HCT116 (cell line): ENCODE measurements around the gene COL5A1. TPM values are rescaled to one million over a fixed set of nuclear protein-coding genes. Genes with fewer than 3 reads are reported as not detected.

Experiments used
- ATAC-seq: fragments of 200-7000 bp; cut with Tn5 transposase; 2 replicates; pipeline ENCODE4 v1.9.1; 2020; ENCODE audit warnings: mild to moderate bottlenecking, moderate library complexity
- BruUV-seq: library from RNA; stranded (reverse); fragments of 400-500 nt; replicated peaks from 2 replicates; lab custom pipeline; 2021; lab: Mats Ljungman, UMichigan
- CTCF ChIA-PET: fragments of 300-600 bp; sonication (Branson Sonifier 250); formaldehyde crosslinking; loops from one replicate; lab custom pipeline; 2021; ENCODE audit warnings: antibody characterized with exemption; lab: Charles Lee
- POLR2A ChIA-PET: fragments of 300-600, 350-600 bp; sonication (Branson Sonifier 250); formaldehyde crosslinking; loops from one replicate; lab custom pipeline; 2021; ENCODE audit warnings: antibody characterized with exemption; lab: Charles Lee
- RAD21 ChIA-PET, 2 experiments: fragments of 300-600 bp; sonication (Branson Sonifier 250); formaldehyde crosslinking; loops; one replicate each; lab custom pipeline; 2023; ENCODE audit warnings: low total read pairs in 2 of 2; ENCODE audit not compliant: uncharacterized antibody in 2 of 2, unreplicated experiment in 2 of 2, low non-redundant PET in 1 of 2; lab: Charles Lee
- DNase-seq: peaks from one replicate; pipeline ENCODE4 v3.0.0-alpha.2; 2010; ENCODE audit warnings: low read depth, low spot score
- H2AFZ ChIP-seq: fragments of 200-600 bp; shearing (Covaris generic), sonication (generic); 2 replicates; pipeline ENCODE4 v1.6.1; 2017; ENCODE audit warnings: low read depth, mixed run types, mixed read lengths, antibody characterized with exemption, low read length; ENCODE audit not compliant: poor library complexity, severe bottlenecking
- H3K27ac ChIP-seq: 2 replicates; pipeline ENCODE4 v1.5.1; 2012; ENCODE audit warnings: low read depth, low read length
- H3K27me3 ChIP-seq: fragments of 200-600 bp; sonication (generic); 2 replicates; pipeline ENCODE4 v1.6.1; 2016; ENCODE audit warnings: mixed run types, low read length, mixed read lengths; ENCODE audit not compliant: insufficient read depth
- H3K36me3 ChIP-seq, 2 experiments: fragments of 200-500 bp in 1 of 2; fragments of 200-600 bp in 1 of 2; sonication (Bioruptor generic) in 1 of 2; sonication (generic) in 1 of 2; 2 replicates each; pipeline versions ENCODE4 v1.5.1 to v1.6.1; 2014 to 2016; ENCODE audit warnings: low read length in 2 of 2, inconsistent platforms in 1 of 2, mixed read lengths in 1 of 2, mixed run types in 1 of 2; ENCODE audit not compliant: insufficient read depth in 2 of 2, control insufficient read depth in 1 of 2
- H3K4me1 ChIP-seq, 2 experiments: fragments of 200-600 bp in 1 of 2; sonication (generic) in 1 of 2; 2 replicates each; pipeline versions ENCODE4 v1.5.1 to v1.6.1; 2012 to 2017; ENCODE audit warnings: low read length in 2 of 2, inconsistent platforms in 1 of 2, mild to moderate bottlenecking in 1 of 2, mixed read lengths in 1 of 2, mixed run types in 1 of 2, moderate library complexity in 1 of 2; ENCODE audit not compliant: insufficient read depth in 2 of 2, control insufficient read depth in 1 of 2
- H3K4me2 ChIP-seq: fragments of 200-600 bp; sonication (generic); 2 replicates; pipeline ENCODE4 v1.6.1; 2017; ENCODE audit warnings: mixed run types, low read length, mixed read lengths
- H3K4me3 ChIP-seq, 2 experiments: fragments of 200-600 bp in 1 of 2; sonication (generic) in 1 of 2; replicated peaks in 1 of 2; 2 replicates each; pipeline ENCODE4 v1.5.1; 2011 to 2016; ENCODE audit warnings: low read length in 2 of 2, control low read depth in 1 of 2, low read depth in 1 of 2, mild to moderate bottlenecking in 1 of 2, mixed read lengths in 1 of 2, mixed run types in 1 of 2
- H3K79me2 ChIP-seq: fragments of 200-600 bp; sonication (generic); 2 replicates; pipeline ENCODE4 v1.6.1; 2017; ENCODE audit warnings: mild to moderate bottlenecking, mixed run types, low read length, moderate library complexity, mixed read lengths; ENCODE audit not compliant: insufficient read depth
- H3K9ac ChIP-seq: fragments of 200-600 bp; sonication (generic); 2 replicates; pipeline ENCODE4 v1.6.1; 2016; ENCODE audit warnings: low read length, mixed read lengths
- H3K9me2 ChIP-seq: fragments of 200-600 bp; sonication (generic), shearing (Covaris generic); 2 replicates; pipeline ENCODE4 v1.6.1; 2017; ENCODE audit warnings: mixed run types, mild to moderate bottlenecking, moderate library complexity; ENCODE audit not compliant: insufficient read depth
- H3K9me3 ChIP-seq, 2 experiments: fragments of 200-500 bp in 1 of 2; fragments of 200-600 bp in 1 of 2; sonication (Bioruptor generic) in 1 of 2; sonication (generic) in 1 of 2; 2 replicates each; pipeline ENCODE4 v1.6.1; 2014 to 2017; ENCODE audit warnings: low read length in 2 of 2, mixed read lengths in 2 of 2, inconsistent platforms in 1 of 2, low read depth in 1 of 2, mild to moderate bottlenecking in 1 of 2, mixed run types in 1 of 2, moderate library complexity in 1 of 2; ENCODE audit not compliant: control insufficient read depth in 1 of 2, insufficient read depth in 1 of 2
- H4K20me1 ChIP-seq: fragments of 200-600 bp; sonication (generic), shearing (Covaris generic); 2 replicates; pipeline ENCODE4 v1.6.1; 2017; ENCODE audit warnings: mixed run types, mild to moderate bottlenecking, moderate library complexity; ENCODE audit not compliant: insufficient read depth
- ATF3 ChIP-seq: IDR thresholded peaks from 2 replicates; pipeline ENCODE4 v1.6.1; 2012
- CBX3 ChIP-seq: IDR thresholded peaks from 2 replicates; pipeline ENCODE4 v1.6.1; 2012; ENCODE audit warnings: low read depth
- CEBPB ChIP-seq: IDR thresholded peaks from 2 replicates; pipeline ENCODE4 v1.6.1; 2012; ENCODE audit warnings: low read depth
- ELF1 ChIP-seq: IDR thresholded peaks from 2 replicates; pipeline ENCODE4 v1.6.1; 2012; ENCODE audit warnings: low read depth, borderline replicate concordance
- EZH2 ChIP-seq: fragments of 200-600 bp; sonication (generic); IDR thresholded peaks from 2 replicates; pipeline ENCODE4 v1.6.1; 2017; ENCODE audit warnings: antibody characterized with exemption, mixed run types
- FOSL1 ChIP-seq: IDR thresholded peaks from 2 replicates; pipeline ENCODE4 v1.6.1; 2012; ENCODE audit warnings: low read depth
- JUND ChIP-seq: IDR thresholded peaks from 2 replicates; pipeline ENCODE4 v1.6.1; 2012
- MAX ChIP-seq: IDR thresholded peaks from 2 replicates; pipeline ENCODE4 v1.6.1; 2012
- POLR2A ChIP-seq: IDR thresholded peaks from 2 replicates; pipeline ENCODE4 v1.7.0; 2011; ENCODE audit warnings: borderline replicate concordance; ENCODE audit not compliant: insufficient read depth, insufficient read length; ENCODE audit errors: extremely low read depth
- POLR2AphosphoS5 ChIP-seq: IDR thresholded peaks from 2 replicates; pipeline ENCODE4 v1.6.1; 2011; ENCODE audit warnings: mild to moderate bottlenecking, low read depth, low read length, moderate library complexity
- RAD21 ChIP-seq: IDR thresholded peaks from 2 replicates; pipeline ENCODE4 v1.6.1; 2012; ENCODE audit warnings: low read depth, mild to moderate bottlenecking
- REST ChIP-seq: IDR thresholded peaks from 2 replicates; pipeline ENCODE4 v1.6.1; 2012; ENCODE audit warnings: low read depth
- SIN3A ChIP-seq: IDR thresholded peaks from 2 replicates; pipeline ENCODE4 v1.6.1; 2012; ENCODE audit warnings: low read depth
- SP1 ChIP-seq: IDR thresholded peaks from 2 replicates; pipeline ENCODE4 v1.6.1; 2012; ENCODE audit warnings: low read depth
- YY1 ChIP-seq: IDR thresholded peaks from 2 replicates; pipeline ENCODE4 v1.6.1; 2011; ENCODE audit warnings: low read length, low read depth, moderate library complexity, mild to moderate bottlenecking; ENCODE audit not compliant: insufficient replicate concordance; ENCODE audit errors: extremely low read depth
- ZFX ChIP-seq: fragments of 450-650 bp; IDR thresholded peaks from 2 replicates; pipeline ENCODE4 v1.6.1; 2017
- intact Hi-C: fragments of 100-400 bp; cut with micrococcal nuclease; formaldehyde crosslinking; loops from 2 replicates; pipeline ENCODE4 v1.10.0; 2022
- total RNA-seq: library from RNA; stranded (reverse); gene quantifications from one replicate; pipeline ENCODE4 v1.2.1, GENCODE V29; 2021; ENCODE audit not compliant: unreplicated experiment

Gene COL5A1
- total RNA-seq, 1 experiment from 2014 or later = 0.30 TPM

GRCh38 chr9:134748591-134748990 lies 107.0 kb downstream of the COL5A1 start:
- CTCF ChIA-PET = no interaction called here
- Histone ChIP-seq H3K4me1 (no peaks in the 10 kb centered on the region), H2AFZ (no peak overlapping the region), H3K9me3 (peaks cover 5 to 6% of the 10 kb centered on the region in 2 experiments; a peak in 2 of 4 replicates), H3K4me3 (no peak overlapping the region), H3K27me3 (no peaks in the 10 kb centered on the region), H3K36me3 (no peaks in the 10 kb centered on the region), H3K4me2 (no peak overlapping the region), H3K79me2 (no peaks in the 10 kb centered on the region), H3K9ac (no peak overlapping the region), H3K27ac (no peak overlapping the region), H3K9me2 (no peaks in the 10 kb centered on the region), H4K20me1 (no peaks in the 10 kb centered on the region)
- BruUV-seq = no TSS peak
- POLR2A ChIA-PET = no interaction called here
- intact Hi-C loops = no loop called here
- ATAC-seq (no peak), DNase-seq (no peak)
- RAD21 ChIA-PET = no interaction called here
- TF ChIP-seq ATF3 (no peak), SIN3A (no peak), JUND (no peak), CBX3 (no peak), FOSL1 (no peak), POLR2AphosphoS5 (no peak), SP1 (no peak), ZFX (no peak), CEBPB (no peak), MAX (no peak), ELF1 (no peak), EZH2 (no peak), RAD21 (no peak), REST (no peak), YY1 (no peak), POLR2A (no peak)
